H1 (cell line): Measurements from ENCODE around the gene ARHGAP24. TPM values are rescaled to one million over a fixed set of nuclear protein-coding genes. Genes with fewer than 3 reads are reported as not detected.

Experiments
- CTCF ChIA-PET: fragments of 300-600 bp; sonication (Branson Sonifier 250); formaldehyde crosslinking; loops from one replicate; lab custom pipeline; 2021; ENCODE audit not compliant: partially characterized antibody; lab: Charles Lee
- POLR2A ChIA-PET: fragments of 300-600 bp; sonication (Branson Sonifier 250); formaldehyde crosslinking; loops from one replicate; lab custom pipeline; 2021; ENCODE audit warnings: inconsistent platforms; ENCODE audit not compliant: partially characterized antibody; lab: Charles Lee
- DNase-seq, 2 experiments: peaks; one replicate each; pipeline versions ENCODE4 v3.0.0 to v3.0.0-alpha.2; 2010 to 2022; ENCODE audit warnings: low spot score in 2 of 2, low read depth in 1 of 2, mixed read lengths in 1 of 2
- FAIRE-seq: peaks from 2 replicates; lab custom pipeline; 2011; peaks lifted over from hg19 to GRCh38; lab: Jason Lieb, UNC
- H2AFZ ChIP-seq: 2 replicates; pipeline ENCODE4 v1.8.1; 2012; ENCODE audit warnings: low read length, inconsistent platforms
- H2AK5ac ChIP-seq: 2 replicates; pipeline ENCODE4 v1.6.1; 2013; ENCODE audit warnings: low read depth, low read length
- H2BK120ac ChIP-seq: replicated peaks from 2 replicates; pipeline ENCODE3; 2013; ENCODE audit warnings: low read depth, low read length, inconsistent platforms
- H2BK12ac ChIP-seq: 2 replicates; pipeline ENCODE4 v1.6.1; 2013; ENCODE audit warnings: low read depth, low read length
- H2BK15ac ChIP-seq: 2 replicates; pipeline ENCODE4 v1.6.1; 2013; ENCODE audit warnings: low read length
- H2BK20ac ChIP-seq: 2 replicates; pipeline ENCODE4 v1.6.1; 2013; ENCODE audit warnings: low read length
- H2BK5ac ChIP-seq: 2 replicates; pipeline ENCODE4 v1.6.1; 2013; ENCODE audit warnings: low read depth, low read length
- H3K14ac ChIP-seq: 2 replicates; pipeline ENCODE4 v1.6.1; 2013; ENCODE audit warnings: inconsistent platforms; ENCODE audit not compliant: insufficient read length
- H3K18ac ChIP-seq: 2 replicates; pipeline ENCODE4 v1.6.1; 2013; ENCODE audit warnings: low read length; ENCODE audit errors: extremely low read depth
- H3K23ac ChIP-seq: 2 replicates; pipeline ENCODE4 v1.6.1; 2013; ENCODE audit warnings: inconsistent platforms; ENCODE audit not compliant: insufficient read length
- H3K23me2 ChIP-seq: 2 replicates; pipeline ENCODE4 v1.6.1; 2013; ENCODE audit warnings: low read depth, low read length
- H3K27ac ChIP-seq: 2 replicates; pipeline ENCODE4 v1.6.1; 2011; ENCODE audit warnings: low read depth, low read length, inconsistent platforms
- H3K27me3 ChIP-seq, 4 experiments: replicated peaks in 1 of 4; 1 replicate in 1 of 4; 2 replicates in 3 of 4; pipeline versions ENCODE4 v1.6.1 to v1.8.1; 2011 to 2013; ENCODE audit warnings: low read length in 3 of 4, mild to moderate bottlenecking in 3 of 4, inconsistent platforms in 2 of 4, mixed read lengths in 2 of 4, moderate library complexity in 1 of 4; ENCODE audit not compliant: control insufficient read depth in 3 of 4, insufficient read depth in 3 of 4; ENCODE audit errors: extremely low read depth in 1 of 4
- H3K36me3 ChIP-seq, 4 experiments: 2 replicates each; pipeline versions ENCODE4 v1.6.1 to v1.8.1; 2011 to 2013; ENCODE audit warnings: mild to moderate bottlenecking in 4 of 4, low read length in 3 of 4, moderate library complexity in 2 of 4, control low read depth in 1 of 4, inconsistent platforms in 1 of 4; ENCODE audit not compliant: insufficient read depth in 4 of 4, control insufficient read depth in 2 of 4
- H3K4ac ChIP-seq: replicated peaks from 2 replicates; pipeline ENCODE3; 2013; ENCODE audit warnings: low read length, low read depth, mixed read lengths, inconsistent platforms; ENCODE audit not compliant: insufficient read length
- H3K4me1 ChIP-seq, 4 experiments: replicated peaks in 1 of 4; 1 replicate in 1 of 4; 2 replicates in 3 of 4; pipeline versions ENCODE4 v1.6.1 to v1.8.1; 2011 to 2013; ENCODE audit warnings: low read length in 3 of 4, inconsistent platforms in 2 of 4, mixed read lengths in 1 of 4; ENCODE audit not compliant: insufficient read depth in 4 of 4, control insufficient read depth in 3 of 4
- H3K4me2 ChIP-seq, 2 experiments: 2 replicates each; pipeline versions ENCODE4 v1.6.1 to v1.8.1; 2011 to 2013; ENCODE audit warnings: low read depth in 2 of 2, low read length in 2 of 2, control low read depth in 1 of 2, inconsistent platforms in 1 of 2, mild to moderate bottlenecking in 1 of 2; ENCODE audit not compliant: insufficient read depth in 1 of 2
- H3K4me3 ChIP-seq, 4 experiments: fragments of 200-600, 300-600 bp in 1 of 4; sonication (generic), shearing (Covaris generic), sonication (Bioruptor Twin) in 1 of 4; 2 replicates each; pipeline versions ENCODE4 v1.5.1 to v1.8.1; 2011 to 2016; ENCODE audit warnings: low read length in 4 of 4, low read depth in 3 of 4, control low read depth in 2 of 4, inconsistent platforms in 2 of 4, mild to moderate bottlenecking in 2 of 4, mixed read lengths in 1 of 4, moderate library complexity in 1 of 4; ENCODE audit not compliant: insufficient read depth in 2 of 4; ENCODE audit errors: extremely low read depth in 1 of 4
- H3K56ac ChIP-seq: replicated peaks from 2 replicates; pipeline ENCODE3; 2013; ENCODE audit warnings: low read depth, mild to moderate bottlenecking, mixed read lengths, low read length, inconsistent platforms; ENCODE audit not compliant: insufficient read length
- H3K79me1 ChIP-seq: 2 replicates; pipeline ENCODE4 v1.6.1; 2013; ENCODE audit warnings: low read depth, low read length, control low read depth
- H3K79me2 ChIP-seq, 2 experiments: 2 replicates each; pipeline versions ENCODE4 v1.6.1 to v1.8.1; 2012 to 2013; ENCODE audit warnings: low read length in 2 of 2, mild to moderate bottlenecking in 2 of 2, inconsistent platforms in 1 of 2; ENCODE audit not compliant: insufficient read depth in 2 of 2, control insufficient read depth in 1 of 2
- H3K9ac ChIP-seq, 4 experiments: replicated peaks in 1 of 4; 1 replicate in 1 of 4; 2 replicates in 3 of 4; pipeline versions ENCODE4 v1.6.1 to v1.8.1; 2011 to 2013; ENCODE audit warnings: low read depth in 3 of 4, low read length in 3 of 4, control low read depth in 2 of 4, mild to moderate bottlenecking in 2 of 4, moderate library complexity in 2 of 4, inconsistent platforms in 1 of 4; ENCODE audit errors: extremely low read depth in 1 of 4
- H3K9me3 ChIP-seq, 2 experiments: 2 replicates each; pipeline versions ENCODE4 v1.6.1 to v1.8.1; 2012 to 2013; ENCODE audit warnings: mild to moderate bottlenecking in 2 of 2, moderate library complexity in 2 of 2, control low read depth in 1 of 2, inconsistent platforms in 1 of 2, low read depth in 1 of 2, low read length in 1 of 2, mixed read lengths in 1 of 2; ENCODE audit not compliant: insufficient read depth in 2 of 2
- H4K20me1 ChIP-seq, 2 experiments: replicated peaks in 1 of 2; 2 replicates each; pipeline versions ENCODE3 to v1.8.1; 2011 to 2013; ENCODE audit warnings: inconsistent platforms in 2 of 2, low read length in 2 of 2, mild to moderate bottlenecking in 1 of 2; ENCODE audit not compliant: insufficient read depth in 2 of 2, control insufficient read depth in 1 of 2
- H4K5ac ChIP-seq: 2 replicates; pipeline ENCODE4 v1.6.1; 2013; ENCODE audit warnings: low read length, low read depth, mixed read lengths, inconsistent platforms; ENCODE audit not compliant: insufficient read length
- H4K8ac ChIP-seq: 2 replicates; pipeline ENCODE4 v1.8.0; 2013; ENCODE audit warnings: mild to moderate bottlenecking, moderate library complexity, low read length, inconsistent platforms; ENCODE audit not compliant: insufficient read depth; ENCODE audit errors: extremely low read depth
- H4K91ac ChIP-seq: replicated peaks from 2 replicates; pipeline ENCODE3; 2013; ENCODE audit warnings: low read length, mixed read lengths, inconsistent platforms; ENCODE audit not compliant: insufficient read length
- CBX8 ChIP-seq: fragments of 300-800, 300-1000 bp; sonication (generic); IDR thresholded peaks from 2 replicates; pipeline ENCODE4 v1.7.1; 2016; ENCODE audit warnings: low read depth, low read length, borderline replicate concordance
- GTF2F1 ChIP-seq: IDR thresholded peaks from 2 replicates; pipeline ENCODE4 v1.6.1; 2012; ENCODE audit warnings: low read depth, low read length, improper control_type of control experiment, borderline replicate concordance
- KDM5A ChIP-seq: fragments of 200-600 bp; IDR thresholded peaks from 2 replicates; pipeline ENCODE4 v1.7.1; 2012; ENCODE audit warnings: mild to moderate bottlenecking, low read length, inconsistent platforms, mixed read lengths
- MAFK ChIP-seq: IDR thresholded peaks from 2 replicates; pipeline ENCODE4 v1.6.1; 2012; ENCODE audit warnings: low read depth, mild to moderate bottlenecking, improper control_type of control experiment, low read length
- RAD21 ChIP-seq, 2 experiments: IDR thresholded peaks in 1 of 2; conservative IDR thresholded peaks in 1 of 2; 2 replicates each; pipeline ENCODE4 v1.6.1; 2011; ENCODE audit warnings: low read depth in 2 of 2, low read length in 2 of 2, improper control_type of control experiment in 1 of 2, inconsistent platforms in 1 of 2, mild to moderate bottlenecking in 1 of 2, moderate library complexity in 1 of 2
- SAP30 ChIP-seq: fragments of 300-600 bp; sonication (generic); IDR thresholded peaks from 2 replicates; pipeline ENCODE4 v1.7.1; 2012; ENCODE audit warnings: low read length, moderate library complexity, mild to moderate bottlenecking, inconsistent platforms; ENCODE audit not compliant: insufficient read depth, insufficient replicate concordance
- SP1 ChIP-seq: IDR thresholded peaks from 2 replicates; pipeline ENCODE4 v1.6.1; 2011; ENCODE audit warnings: low read depth, low read length
- SUZ12 ChIP-seq: fragments of 200-600 bp; sonication (generic); IDR thresholded peaks from 2 replicates; pipeline ENCODE4 v1.6.1; 2012; ENCODE audit warnings: mild to moderate bottlenecking, inconsistent platforms, low read length, moderate library complexity, mixed read lengths
- WGBS, 2 experiments: shearing (Covaris generic) in 1 of 2; methylation state at CpG; one replicate each; pipeline versions ENCODE4 v1.1.6 to v1.1.7; 2013 to 2015; ENCODE audit warnings: low lambda C conversion rate in 2 of 2, mixed read lengths in 2 of 2, inconsistent platforms in 1 of 2, low coverage in 1 of 2, missing lambda C conversion rate in 1 of 2; ENCODE audit not compliant: insufficient replicate concordance in 2 of 2, insufficient coverage in 1 of 2, insufficient read length in 1 of 2; ENCODE audit errors: extremely low coverage in 1 of 2, missing lambda C conversion rate in 1 of 2; 5-methylcytosine and 5-hydroxymethylcytosine counted together
- polyA plus RNA-seq, 7 experiments: library from polyadenylated mRNA; depleted of rRNA in 3 of 7; stranded (reverse) in 5 of 7; unstranded in 2 of 7; fragments of >200 nt in 5 of 7; fragments of 200-250 nt in 2 of 7; gene quantifications; 1 replicate in 5 of 7; 2 replicates in 1 of 7; 4 replicates in 1 of 7; pipeline versions ENCODE4 v1.2.1 to v1.2.3, GENCODE V29; 2011 to 2013; ENCODE audit warnings: missing spikeins in 2 of 7, mixed read lengths in 2 of 7
- total RNA-seq: library from RNA; stranded (reverse); fragmentation: NEBNext Ultra II Directional; extraction: Animal tissue kit (Norgen Biotek cat#: 25700); gene quantifications from 2 replicates; pipeline ENCODE4 v1.2.1, GENCODE V29; 2021

Gene ARHGAP24
- total and polyA plus RNA-seq, 2 of the 8 experiments (the other 6 are each of a cell fraction or from before 2014, with no cell fraction given), result 0.08 to 0.50 TPM

DNA sequence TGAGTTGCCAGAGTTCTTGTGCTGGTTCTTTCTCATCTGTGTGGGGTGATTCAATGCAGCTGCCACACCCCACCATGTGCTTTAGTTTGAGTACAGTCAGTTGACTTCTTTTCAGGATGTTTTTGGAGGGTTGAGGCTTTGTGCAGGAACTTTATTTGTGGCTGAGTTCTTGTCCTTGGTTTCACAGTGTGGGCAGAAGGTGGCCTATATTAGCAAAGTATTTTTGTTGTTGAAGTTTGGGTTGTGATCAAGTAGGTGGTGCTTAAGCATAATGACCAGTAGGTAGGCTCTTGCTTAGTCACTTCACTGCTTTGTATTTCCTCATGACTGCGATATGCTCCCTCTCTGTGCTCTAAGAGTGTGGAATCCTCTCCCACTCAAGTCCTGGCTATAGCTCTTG lies 80.3 kb downstream of the ARHGAP24 start:
- peaks cover 0 to 3% of the 10 kb centered on the region in 2 experiments; a peak in 1 of 4 replicates for H3K9me3 ChIP-seq
- H2BK20ac ChIP-seq, result no peak overlapping the region
- POLR2A ChIA-PET, result no interaction called here
- no peaks in the 10 kb centered on the region for H3K79me2 ChIP-seq
- no peak overlapping the region for H4K91ac ChIP-seq
- H3K36me3 ChIP-seq, result no peaks in the 10 kb centered on the region
- no peaks in the 10 kb centered on the region for H3K27me3 ChIP-seq
- no peak overlapping the region for H2BK120ac ChIP-seq
- DNase-seq (no peak), FAIRE-seq (no peak)
- WGBS, 2 experiments, result 93% methylated on average over 1 of the region's 1 CpG; no CpG with 5 or more reads in 1 of the 2 experiments
- H4K20me1 ChIP-seq, result no peaks in the 10 kb centered on the region
- no peak overlapping the region for H3K14ac ChIP-seq
- no peak overlapping the region for H3K4me2 ChIP-seq
- H3K4me3 ChIP-seq, result no peak overlapping the region
- no peak overlapping the region for H4K8ac ChIP-seq
- H3K4me1 ChIP-seq, result no peaks in the 10 kb centered on the region
- no peak overlapping the region for H3K23ac ChIP-seq
- no peak overlapping the region for H3K18ac ChIP-seq
- H2AK5ac ChIP-seq, result no peak overlapping the region
- H3K79me1 ChIP-seq, result no peaks in the 10 kb centered on the region
- no peak overlapping the region for H3K4ac ChIP-seq
- H2BK15ac ChIP-seq, result no peak overlapping the region
- H3K27ac ChIP-seq, result no peak overlapping the region
- no peak overlapping the region for H3K9ac ChIP-seq
- H4K5ac ChIP-seq, result no peak overlapping the region
- H3K56ac ChIP-seq, result no peak overlapping the region
- no peak overlapping the region for H2BK5ac ChIP-seq
- no peak overlapping the region for H2BK12ac ChIP-seq
- no peaks in the 10 kb centered on the region for H3K23me2 ChIP-seq
- H2AFZ ChIP-seq, result no peak overlapping the region
- CTCF ChIA-PET, result no interaction called here
- TF ChIP-seq CBX8 (no peak), KDM5A (no peak), GTF2F1 (no peak), MAFK (no peak), SUZ12 (no peak), SAP30 (no peak), SP1 (no peak), RAD21 (IDR thresholded peaks at IDR 0.05 in 1 of 2, conservative IDR thresholded peaks at IDR 0.05 in 1 of 2; ENCODE audit: low read depth in 2 of 2, low read length in 2 of 2) (no peak)
